ENCODE measurements around the gene IKZF4.

DNA sequence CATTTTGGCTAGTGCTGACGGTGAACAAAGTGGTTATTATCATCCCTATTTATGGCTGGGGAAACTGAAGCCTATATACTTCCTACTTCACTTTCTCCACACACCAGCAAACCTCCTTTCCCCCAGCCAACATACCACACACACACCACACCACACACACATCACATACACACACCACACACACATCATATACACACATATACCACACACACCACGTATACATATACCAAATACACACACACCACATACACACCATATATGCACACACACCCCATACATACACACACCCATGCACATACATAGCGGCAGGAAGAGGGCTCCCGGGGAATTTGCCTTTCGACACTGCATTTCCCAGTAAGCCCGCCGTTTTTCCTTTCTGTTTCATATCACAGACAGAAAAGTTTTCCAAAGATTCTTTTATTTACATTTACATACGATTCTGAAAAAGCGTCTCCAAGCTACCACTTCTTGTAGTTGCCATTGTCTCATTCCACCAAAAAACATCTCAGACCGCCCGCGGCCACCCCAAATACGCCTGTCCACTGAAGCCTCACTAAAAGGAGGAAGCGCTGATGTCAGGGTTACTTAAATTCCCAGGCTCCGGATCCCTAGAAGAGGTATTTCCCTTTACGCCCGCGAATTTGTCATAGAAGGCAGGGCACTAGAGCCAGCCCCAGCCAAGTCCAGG is 47.8 kb upstream of the IKZF4 start:
- TF ChIP-seq ZFX (IDR thresholded peaks at IDR 0.05; ENCODE audit: borderline replicate concordance), result no peak
- TF ChIP-seq, protein P1, sequence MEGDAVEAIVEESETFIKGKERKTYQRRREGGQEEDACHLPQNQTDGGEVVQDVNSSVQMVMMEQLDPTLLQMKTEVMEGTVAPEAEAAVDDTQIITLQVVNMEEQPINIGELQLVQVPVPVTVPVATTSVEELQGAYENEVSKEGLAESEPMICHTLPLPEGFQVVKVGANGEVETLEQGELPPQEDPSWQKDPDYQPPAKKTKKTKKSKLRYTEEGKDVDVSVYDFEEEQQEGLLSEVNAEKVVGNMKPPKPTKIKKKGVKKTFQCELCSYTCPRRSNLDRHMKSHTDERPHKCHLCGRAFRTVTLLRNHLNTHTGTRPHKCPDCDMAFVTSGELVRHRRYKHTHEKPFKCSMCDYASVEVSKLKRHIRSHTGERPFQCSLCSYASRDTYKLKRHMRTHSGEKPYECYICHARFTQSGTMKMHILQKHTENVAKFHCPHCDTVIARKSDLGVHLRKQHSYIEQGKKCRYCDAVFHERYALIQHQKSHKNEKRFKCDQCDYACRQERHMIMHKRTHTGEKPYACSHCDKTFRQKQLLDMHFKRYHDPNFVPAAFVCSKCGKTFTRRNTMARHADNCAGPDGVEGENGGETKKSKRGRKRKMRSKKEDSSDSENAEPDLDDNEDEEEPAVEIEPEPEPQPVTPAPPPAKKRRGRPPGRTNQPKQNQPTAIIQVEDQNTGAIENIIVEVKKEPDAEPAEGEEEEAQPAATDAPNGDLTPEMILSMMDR (IDR thresholded peaks at IDR 0.05), result no peak
